ENCODE data around the gene ERMARD.

Gene ERMARD

GRCh38 chr6:169783401-169783800, 32.0 kb downstream of the ERMARD start:
- DNase-seq (ENCODE audit: low read depth, low spot score): no peak

- peak; percentile 57 for DNase-seq (ENCODE audit: low read depth, low spot score)
These were observed 32.8 kb downstream of the ERMARD start for GRCh38 chr6:169783971-169784820.

- DNase-seq (ENCODE audit: low read depth, low spot score): no peak
These were observed 33.5 kb downstream of the ERMARD start for GRCh38 chr6:169784821-169785340.

GRCh38 chr6:169785566-169785965, 34.1 kb downstream of the ERMARD start:
- no peak for DNase-seq (ENCODE audit: low read depth, low spot score)

- DNase-seq (ENCODE audit: low read depth, low spot score): no peak
These were observed 34.9 kb downstream of the ERMARD start for GRCh38 chr6:169786349-169786748.

- DNase-seq (ENCODE audit: low read depth, low spot score): no peak
These were observed 36.4 kb downstream of the ERMARD start for GRCh38 chr6:169787797-169788196.

- DNase-seq (ENCODE audit: low read depth, low spot score): no peak
These were observed 37.4 kb downstream of the ERMARD start for GRCh38 chr6:169788809-169789145.

- no peak for DNase-seq (ENCODE audit: low read depth, low spot score)
These were observed 37.9 kb downstream of the ERMARD start for GRCh38 chr6:169789146-169789943.

GRCh38 chr6:169789944-169790927, 38.8 kb downstream of the ERMARD start:
- DNase-seq (ENCODE audit: low read depth, low spot score): peak; percentile 89

GRCh38 chr6:169791721-169792131, 40.3 kb downstream of the ERMARD start:
- DNase-seq (ENCODE audit: low read depth, low spot score): no peak

- no peak for DNase-seq (ENCODE audit: low read depth, low spot score)
These were observed 41.0 kb downstream of the ERMARD start for GRCh38 chr6:169792306-169793015.

GRCh38 chr6:169793408-169793807, 42.0 kb downstream of the ERMARD start:
- no peak for DNase-seq (ENCODE audit: low read depth, low spot score)

GRCh38 chr6:169794317-169795055, 43.1 kb downstream of the ERMARD start:
- DNase-seq (ENCODE audit: low read depth, low spot score): no peak

GRCh38 chr6:169795196-169795595, 43.8 kb downstream of the ERMARD start:
- peak; percentile 0 for DNase-seq (ENCODE audit: low read depth, low spot score)

- DNase-seq (ENCODE audit: low read depth, low spot score): no peak
These were observed 47.5 kb downstream of the ERMARD start for GRCh38 chr6:169798764-169799473.

GRCh38 chr6:169799474-169799926, 48.1 kb downstream of the ERMARD start:
- DNase-seq (ENCODE audit: low read depth, low spot score): no peak

- no peak for DNase-seq (ENCODE audit: low read depth, low spot score)
These were observed 48.8 kb downstream of the ERMARD start for GRCh38 chr6:169800116-169800667.

- DNase-seq (ENCODE audit: low read depth, low spot score): peak; percentile 67
These were observed 49.4 kb downstream of the ERMARD start for GRCh38 chr6:169800668-169801395.

Data from astrocyte of the hippocampus (primary cell).